OCI-M2 (cell line): ENCODE results near the gene CDH4.

Experiments
- DNase-seq: peaks from one replicate; lab custom pipeline; 2025; ENCODE audit not compliant: unreplicated experiment; lab: John Stamatoyannopoulos, UW

Gene CDH4

DNA sequence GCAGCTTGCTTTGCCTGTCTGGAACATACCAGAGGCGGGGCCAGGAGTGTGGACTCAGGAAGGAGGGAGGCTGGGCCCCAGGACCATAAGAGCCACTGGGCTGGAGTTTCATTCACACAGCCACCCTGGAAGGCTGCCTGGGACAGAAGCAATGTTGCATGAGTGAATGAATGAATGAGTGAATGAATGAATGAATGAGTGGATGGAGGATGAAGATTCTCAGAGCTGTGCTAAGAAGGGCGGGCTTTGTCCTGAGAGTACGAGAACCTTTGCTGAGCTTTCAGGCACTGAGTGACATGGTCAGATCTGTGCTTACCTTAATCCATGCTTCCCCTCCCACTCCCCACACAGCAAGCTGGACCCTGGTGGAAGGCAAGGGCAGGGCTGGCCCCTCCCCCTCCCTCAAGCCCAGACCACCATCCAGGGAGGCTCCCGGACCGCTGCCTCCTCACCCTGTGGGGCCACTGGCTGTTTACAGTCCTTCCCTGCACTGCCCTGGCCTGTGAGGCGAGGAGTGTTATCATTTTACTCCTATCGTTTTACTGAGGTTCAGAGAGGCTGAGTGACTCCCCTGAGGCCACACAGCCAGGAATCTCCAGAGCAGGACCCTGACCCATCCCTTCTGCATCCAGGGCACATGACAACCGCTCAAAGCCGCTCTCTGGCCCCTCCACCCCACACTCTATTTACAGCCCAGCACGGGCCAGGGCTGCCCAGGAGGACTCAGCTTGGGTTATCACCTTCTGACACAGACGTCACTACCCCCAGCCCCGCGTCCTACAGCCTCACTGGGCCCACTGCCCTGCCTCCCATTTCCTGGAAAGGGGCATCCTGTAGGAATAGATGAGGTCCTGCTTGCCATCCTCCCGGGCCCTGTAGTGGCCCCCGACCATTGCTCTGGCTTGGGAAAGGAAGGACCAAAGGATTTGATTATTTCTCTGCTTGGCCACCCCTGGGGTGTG, 543.9 kb downstream of the CDH4 start:
- DNase-seq: no peak

DNA sequence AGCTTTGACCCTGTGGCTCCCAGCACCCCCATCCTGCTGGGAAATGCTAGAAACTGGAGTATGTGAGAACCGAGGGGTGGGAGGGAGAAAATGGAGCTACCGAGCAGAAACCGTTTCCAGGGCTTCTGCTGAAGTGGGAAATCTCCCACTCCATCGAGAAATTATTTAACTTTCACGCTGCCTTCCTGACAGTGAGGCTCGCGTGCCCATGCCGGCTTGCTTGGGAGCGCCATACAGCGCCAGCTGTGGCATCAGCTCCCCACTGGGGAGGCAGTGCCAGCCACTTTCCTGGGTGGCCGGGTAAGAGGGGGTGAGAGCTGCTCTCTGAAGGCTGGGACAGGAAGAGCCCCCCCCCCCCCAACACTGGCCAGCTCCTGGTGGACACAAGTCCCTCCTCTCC, 544.7 kb downstream of the CDH4 start:
- no peak for DNase-seq

DNA sequence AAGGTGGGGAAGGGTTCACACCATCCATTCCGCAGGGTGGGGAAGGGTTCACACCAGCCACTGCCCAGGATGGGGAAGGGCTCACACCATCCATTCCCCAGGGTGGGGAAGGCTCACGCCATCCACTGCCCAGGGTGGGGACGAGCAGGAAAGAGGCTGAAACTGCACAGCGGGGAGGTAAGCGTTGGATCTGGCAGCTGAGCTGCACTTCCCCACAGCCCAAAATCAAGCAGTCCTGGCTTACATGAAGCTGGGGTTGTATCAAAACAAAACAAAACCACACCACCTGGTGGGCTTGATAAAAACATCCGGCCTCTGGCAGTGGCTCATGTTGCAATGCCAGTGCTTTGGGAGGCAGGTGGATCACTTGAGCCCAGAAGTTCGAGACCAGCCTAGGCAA, 545.1 kb downstream of the CDH4 start:
- no peak for DNase-seq

DNA sequence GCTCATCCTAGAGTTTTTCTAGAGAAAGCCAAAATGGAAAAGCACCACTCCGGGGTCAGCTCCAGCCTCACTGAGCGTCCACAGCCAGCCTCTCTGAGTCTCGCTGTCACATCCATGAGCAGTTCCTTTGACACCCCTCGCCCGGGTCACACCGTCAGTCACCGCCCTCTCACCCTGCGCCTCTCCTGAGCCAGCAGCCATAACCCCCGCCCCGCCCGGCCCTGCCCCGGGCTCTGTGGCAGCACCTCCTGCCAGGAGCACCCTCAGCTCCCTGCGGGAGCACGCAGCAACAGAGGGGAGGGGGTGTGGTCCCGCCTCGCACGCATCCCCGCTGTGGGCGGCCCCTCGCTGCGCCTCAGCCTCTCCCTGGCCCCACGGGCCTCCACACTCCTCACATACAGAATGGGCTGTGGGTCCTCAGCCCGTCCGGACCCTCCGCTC, 545.9 kb downstream of the CDH4 start:
- no peak for DNase-seq

DNA sequence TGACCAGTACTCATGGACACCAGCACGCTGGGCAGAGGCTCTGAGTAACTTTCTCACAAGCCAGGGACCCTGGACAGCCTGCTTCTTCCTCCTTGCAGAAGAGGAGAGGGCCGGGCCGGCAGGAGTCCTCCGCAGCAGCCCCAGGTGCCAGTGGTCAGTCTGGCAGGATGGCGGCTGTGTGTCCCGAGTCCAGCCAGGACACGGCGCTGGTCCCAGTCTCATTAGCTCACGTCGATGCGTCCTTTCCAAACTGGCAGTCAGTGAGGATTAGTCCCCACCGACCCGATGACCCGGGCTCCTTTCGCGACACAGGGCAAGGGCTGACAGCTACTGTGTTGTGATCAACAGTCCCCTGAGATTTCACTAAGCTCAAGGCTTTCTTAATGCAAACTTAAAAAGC, 546.6 kb downstream of the CDH4 start:
- no peak for DNase-seq

DNA sequence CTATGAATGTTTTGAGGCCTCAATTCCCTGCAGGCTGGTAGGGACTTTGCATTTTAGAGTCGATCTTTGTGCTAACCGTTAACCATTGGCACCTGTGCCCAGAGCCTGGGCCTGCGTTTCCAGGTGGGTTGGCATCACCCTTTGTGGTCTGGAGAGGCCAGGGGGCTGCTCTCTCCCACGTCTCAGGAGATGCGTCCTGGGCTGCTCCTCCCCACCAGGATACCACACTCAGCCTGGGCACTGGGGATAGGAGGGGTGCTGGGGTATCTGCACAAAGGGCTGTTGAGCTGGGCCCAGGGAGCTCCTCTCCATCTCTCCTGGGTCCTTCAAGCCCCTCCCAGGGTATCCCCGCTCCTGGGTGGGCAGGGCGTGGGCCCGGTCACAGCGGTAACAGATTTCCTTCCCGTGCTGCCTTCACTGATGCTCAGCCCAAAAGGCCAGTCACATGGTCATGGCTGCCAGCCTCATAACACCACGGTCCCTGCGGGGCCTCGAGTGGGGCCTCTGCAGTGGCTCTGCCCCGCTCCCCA, 547.4 kb downstream of the CDH4 start:
- DNase-seq: no peak

DNA sequence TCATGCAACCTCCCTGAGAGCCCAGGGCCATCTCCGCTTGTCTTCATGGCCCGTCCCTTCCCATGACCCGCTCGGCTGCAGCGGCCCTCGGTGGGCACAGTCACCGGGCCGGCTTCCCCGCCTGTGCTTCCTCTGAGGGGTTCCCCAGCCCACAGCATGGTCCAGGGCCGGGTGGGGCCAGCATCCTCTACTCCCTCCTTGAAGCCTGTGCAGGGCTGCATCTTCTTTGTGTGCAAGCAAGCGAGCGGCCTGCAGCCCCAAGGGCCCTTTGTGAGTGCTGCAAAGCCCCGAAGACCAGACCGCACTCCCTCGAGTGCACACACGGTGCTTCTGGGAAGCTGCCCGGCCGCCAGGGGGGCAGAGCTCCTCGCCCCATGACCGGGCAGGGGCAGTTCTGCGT, 547.9 kb downstream of the CDH4 start:
- DNase-seq: no peak

DNA sequence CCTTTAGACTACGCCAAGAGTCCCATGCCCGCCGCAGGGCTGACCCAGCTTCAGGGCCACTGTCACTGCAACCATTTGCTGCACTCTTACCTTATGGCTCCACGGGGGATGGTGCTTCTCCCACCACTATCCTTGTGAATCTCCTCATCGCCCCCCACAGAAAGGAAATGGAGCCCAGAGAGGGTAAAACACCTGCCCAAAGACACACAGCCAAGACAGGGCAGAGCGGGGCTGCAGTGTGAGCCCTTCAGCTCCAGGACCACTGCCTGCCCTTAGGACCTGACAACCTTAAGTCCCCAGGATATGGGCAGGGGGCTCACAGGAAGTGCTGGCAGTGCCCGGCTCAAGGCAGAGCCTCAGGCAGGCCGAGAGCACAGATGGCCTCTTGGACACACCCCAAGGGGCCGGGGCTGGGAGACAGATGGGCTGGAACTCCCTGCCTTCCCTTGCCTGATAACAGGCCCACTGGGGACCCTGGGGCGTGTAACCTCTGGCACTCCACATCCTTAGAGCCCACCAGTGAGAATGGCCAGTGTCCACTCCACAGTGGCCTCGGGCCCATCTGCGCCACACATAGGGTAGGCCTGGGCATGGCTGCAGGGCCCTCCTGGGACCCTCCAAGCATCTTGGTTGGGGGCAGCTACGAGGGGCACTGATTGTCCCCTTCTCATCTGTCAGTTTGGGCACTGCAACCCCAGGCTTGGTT, 548.5 kb downstream of the CDH4 start:
- no peak for DNase-seq

DNA sequence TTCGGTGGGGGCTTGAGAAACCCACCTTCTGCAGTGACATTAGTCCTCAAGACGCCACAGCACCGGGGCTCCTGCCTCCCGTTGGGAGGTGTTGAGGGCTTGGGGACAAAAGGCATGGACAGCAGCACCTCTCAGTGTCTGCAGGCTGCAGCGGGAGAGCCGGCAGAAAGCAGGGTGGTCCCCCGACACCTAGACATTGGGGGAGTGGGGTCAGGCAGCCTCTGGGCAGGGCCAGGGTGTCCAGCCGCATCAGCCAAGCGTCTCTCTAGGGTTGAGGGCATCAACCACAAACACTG, 549.0 kb downstream of the CDH4 start:
- no peak for DNase-seq

DNA sequence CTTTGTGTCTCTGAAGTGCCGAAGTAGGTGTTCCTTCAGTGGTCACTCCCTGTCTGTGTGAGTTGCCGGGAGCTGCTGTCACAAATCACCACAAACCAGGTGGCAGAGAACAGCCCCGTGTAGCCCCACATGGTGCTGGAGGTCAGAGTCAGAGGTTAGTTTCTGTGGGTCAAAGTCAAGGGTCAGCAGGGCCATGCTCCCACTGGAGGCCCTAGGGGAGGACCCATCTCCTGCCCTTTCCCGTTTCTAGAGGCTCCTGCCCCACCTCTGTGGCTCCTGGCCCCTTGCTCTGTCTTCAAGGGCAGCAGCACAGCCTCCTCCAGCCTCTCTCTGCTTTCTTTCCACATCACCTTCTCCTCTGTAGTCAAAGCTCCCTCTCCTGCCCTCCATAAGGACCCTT, 549.4 kb downstream of the CDH4 start:
- no peak for DNase-seq

DNA sequence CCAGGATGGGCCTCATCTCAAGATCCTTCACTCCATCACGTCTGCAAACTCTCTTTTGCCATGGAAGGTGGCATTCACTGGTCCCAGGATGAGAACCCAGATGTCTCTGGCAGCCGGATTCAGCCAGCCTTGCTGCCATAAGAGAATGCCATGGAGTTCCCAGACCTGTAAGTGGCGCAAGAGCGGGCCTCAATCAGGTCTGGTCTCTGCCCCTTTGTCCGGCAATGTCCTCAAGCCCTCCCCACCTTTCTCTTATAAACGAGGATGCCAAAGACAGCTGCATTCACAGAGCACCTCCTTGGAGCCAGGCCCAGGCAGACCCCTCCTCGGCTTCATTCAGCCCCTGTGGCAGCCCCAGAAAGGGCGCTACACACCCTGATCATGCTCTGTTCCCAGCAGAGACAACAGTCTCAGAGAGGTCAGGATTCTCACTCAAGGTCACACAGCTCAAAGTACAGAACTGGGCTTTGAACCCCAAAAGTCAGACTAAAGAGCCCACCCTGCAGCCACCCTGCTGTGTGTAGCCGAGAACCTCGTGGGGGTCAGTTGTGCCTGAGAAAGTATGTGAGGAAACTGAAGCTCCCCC, 549.9 kb downstream of the CDH4 start:
- no peak for DNase-seq

DNA sequence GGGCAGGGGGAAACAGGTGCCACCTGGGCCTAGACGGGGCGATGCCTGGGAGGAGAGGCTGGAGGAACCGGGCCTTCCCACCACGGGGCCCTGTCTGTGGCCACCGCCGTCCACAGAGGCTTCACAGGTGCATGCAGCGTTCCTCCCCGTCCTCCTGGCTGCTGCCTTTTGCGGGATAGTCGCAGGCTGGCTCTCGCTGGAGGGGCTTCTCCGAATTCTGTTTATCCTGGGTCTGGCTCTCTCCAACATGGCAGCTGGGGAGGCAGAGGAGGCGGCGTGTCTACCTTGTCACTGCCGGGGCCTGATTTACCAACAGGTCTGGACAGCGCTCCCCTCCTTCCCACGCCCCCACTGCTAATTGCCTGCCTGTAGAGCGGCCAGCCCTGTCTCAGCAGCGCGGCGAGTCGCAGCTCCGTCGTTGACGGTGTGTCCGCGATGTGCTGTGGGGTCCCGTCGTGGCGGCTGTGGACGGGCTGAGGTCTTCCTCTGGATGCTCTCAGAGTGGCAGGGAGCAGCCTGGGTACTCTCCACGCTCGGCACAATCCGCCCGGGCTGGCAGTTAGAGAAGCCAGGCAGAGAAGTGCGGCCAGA, 550.8 kb downstream of the CDH4 start:
- no peak for DNase-seq

DNA sequence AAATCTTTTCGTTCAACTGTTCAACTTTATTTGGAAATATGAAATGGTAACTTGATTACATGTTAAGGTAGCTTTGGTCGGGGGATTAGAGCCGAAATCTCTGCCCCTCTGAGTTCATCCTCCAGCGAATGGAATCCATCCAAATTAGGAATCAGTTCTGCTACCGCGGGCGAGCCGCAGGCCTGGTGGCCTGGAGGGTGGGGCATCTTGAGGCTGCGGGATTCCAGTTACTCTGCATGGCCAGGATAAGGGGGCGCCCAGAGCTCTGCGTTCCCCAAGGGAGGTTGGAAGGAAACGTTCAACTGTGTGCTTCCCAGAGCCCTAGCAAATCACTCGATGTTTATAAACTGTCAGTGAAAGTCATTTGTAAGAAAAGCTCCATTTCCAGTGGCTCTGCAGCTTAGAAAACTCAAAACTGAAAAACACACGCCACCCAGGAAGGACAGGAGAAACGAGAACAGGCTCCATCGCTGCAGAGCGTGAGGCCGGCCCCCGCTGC, 551.4 kb downstream of the CDH4 start:
- no peak for DNase-seq

DNA sequence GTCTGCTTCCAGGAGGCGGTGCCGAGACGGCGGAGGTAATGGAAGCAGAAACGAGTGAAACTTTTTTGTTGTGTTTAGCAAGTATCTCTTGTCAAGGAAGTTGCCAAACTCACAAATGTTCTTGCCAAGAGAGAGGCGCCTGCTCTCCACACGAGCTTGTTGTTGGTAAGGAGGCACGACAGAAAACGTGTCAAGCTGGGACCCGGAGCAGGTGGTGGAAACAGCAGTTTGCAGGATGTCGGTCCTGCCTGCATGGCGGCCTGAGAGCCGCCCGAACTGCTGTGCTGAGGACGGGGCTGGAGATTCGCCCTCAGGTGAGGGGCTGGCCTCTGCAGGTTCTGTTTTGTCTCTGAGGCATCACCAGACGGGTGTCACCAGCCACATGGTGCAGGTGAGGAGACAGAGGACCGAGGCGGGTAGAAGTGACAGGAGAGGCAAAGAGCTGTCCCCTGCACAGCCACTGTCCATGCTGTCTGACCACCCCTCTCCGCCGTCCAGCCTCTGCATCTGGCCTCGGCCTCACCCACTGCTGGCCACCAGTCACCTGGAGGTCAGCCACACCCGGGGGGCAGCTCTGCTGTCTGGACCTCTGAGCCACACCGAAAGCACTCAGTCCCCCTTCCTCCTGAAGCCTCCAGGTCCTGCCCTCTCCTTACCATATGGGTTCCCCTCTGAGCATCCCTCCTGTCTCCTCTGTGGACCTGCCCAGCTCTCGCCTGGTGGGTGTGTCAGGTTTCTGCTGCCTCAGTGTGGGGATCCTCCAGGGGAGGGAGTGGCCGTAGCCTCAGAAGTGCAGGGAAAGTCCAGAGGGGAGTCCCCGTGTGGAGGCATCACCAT, 552.1 kb downstream of the CDH4 start:
- no peak for DNase-seq

DNA sequence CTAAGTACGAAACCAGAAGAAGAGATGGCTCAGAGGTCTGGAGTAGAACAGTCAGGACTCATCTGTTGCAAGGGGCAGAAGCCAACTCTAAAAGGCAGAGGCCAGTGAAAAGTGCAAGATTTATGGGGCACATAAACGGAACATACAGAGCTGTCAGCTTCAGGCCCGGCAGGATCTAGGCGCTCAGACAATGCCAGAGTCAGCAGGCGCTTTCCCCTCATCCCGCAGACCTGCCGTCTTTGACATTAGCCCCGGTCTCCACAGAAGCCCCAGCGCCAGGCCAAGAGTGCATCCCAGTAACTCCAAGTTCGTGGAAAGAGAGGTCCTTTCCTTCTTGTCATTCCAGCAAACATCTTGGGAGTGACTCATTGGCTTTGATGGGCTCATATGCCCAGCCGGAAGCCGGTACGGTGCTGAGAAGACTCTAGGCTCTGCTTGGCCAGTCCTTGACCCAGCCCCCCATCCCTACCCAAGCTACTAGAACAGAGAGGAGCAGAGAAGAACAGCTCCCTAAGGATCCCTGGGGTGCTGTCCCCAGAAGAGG, 552.8 kb downstream of the CDH4 start:
- DNase-seq: no peak

DNA sequence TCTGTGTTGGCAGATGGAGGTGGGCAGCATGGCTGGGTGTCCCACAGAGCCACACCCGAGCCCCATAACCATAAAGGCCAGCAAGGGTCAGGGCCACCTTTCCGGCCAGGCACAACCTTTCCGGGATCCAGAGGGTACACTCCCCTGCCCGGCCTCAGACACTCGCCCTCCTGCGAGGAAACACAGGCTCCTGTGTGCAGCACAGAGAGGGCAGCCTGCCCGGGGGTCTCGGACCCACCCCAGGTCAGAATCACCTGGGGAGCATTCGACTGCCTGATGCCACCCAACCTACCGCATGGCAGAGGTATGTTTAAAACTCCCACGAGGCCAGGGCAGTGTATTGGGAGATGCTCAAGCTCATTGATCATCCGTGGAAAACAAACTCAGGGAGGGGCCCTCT, 553.3 kb downstream of the CDH4 start:
- no peak for DNase-seq

DNA sequence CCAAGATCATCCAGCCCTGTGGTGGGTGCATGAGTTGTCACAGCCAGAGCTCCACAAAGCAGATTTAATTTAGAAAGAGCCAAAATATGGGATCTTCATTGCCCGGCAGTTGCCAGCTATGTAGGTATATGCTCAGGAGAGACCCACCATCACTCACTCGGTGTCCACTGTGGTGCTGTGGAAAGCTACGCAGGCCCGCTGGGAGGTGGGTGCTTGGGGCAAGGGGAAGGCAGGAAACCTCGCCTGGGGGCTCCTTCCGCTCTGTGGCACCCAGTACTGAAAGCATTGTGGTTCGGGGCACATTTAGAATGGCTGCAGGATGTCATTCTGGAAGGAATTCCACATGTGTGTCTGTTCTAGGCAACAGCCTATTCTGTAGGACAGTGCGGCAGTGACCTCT, 553.7 kb downstream of the CDH4 start:
- DNase-seq: no peak

DNA sequence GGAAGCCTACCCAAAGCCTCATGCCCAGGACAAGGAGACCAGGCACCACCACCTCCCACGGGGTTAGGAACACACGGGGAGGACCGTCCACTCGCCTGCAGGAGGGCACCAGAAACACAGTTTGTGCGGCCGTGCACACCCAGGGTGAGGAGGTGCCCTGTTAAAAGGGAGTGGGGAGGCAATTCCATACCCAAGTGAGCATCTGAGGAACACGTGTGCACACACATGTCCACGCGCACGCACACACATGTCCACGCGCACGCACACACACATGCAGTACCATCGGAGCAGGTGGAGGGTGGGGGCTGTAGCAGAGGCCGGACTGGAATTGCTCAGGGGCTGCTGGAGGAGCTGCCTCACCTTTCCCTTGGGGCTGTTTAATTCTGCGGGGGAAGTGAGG, 554.3 kb downstream of the CDH4 start:
- DNase-seq: no peak

DNA sequence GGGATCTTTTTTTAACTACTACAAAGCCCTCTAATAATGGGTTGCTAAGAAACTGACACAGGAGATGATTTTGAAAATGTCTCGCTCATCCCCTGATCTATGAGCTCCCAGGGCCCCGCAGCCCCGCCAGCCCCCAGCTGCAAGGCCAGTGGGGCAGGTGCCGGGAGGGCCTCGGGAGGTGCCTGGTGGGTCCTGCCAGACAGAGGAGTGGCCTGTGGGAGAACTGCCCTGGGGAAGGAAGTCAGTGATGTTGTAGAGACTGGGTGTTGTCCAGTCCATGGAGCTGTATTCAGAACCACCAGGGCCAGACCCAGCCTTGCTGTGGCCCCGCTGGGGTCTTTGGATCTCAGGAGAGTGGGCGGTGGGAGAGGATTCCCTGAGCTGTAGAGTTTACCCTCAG, 554.9 kb downstream of the CDH4 start:
- DNase-seq: no peak

DNA sequence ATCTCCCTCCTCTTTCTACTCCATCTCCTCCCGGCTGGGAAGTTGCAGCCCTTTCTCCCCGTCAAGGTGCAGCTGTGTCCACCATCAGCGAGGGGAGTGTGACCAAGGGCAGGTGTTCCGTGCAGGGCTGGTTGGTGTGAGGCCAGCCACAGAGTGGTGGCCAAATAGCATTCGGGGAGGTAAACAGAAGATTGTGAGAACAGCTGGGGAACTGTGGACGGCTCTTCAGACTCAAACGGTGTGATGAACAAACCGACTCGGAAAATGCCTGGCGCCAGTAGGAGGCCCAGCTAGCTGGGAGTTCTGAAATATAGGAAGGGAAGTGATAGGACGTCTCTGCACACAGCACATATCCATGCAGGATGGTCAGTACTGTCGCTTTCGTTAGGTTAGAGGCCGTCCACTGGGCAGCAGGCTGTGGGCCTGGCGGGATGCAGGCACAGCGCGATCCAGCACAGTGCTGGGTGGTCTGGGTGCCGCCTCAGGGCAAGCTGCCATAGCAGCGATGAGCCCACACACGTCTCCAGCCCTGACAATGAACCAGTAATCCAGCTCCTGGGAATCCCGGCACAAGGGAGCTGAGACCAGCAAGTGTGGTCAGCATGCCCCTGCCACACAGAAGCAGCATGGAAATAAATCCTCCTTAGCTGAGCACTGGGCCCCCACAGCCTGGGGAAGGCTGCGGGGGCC, 555.6 kb downstream of the CDH4 start:
- no peak for DNase-seq
